Medulla oblongata (tissue), 1 donor: ENCODE measurements around the gene PLXNC1.

ENCODE experiments used
- DNase-seq: peaks from one replicate; pipeline ENCODE4 v3.0.0-alpha.2; 2015; ENCODE audit errors: extremely low spot score

PLXNC1 gene

GRCh38 chr12:94180558-94181296 is 32.4 kb downstream of the PLXNC1 start:
- DNase-seq, result peak; percentile 30

DNA sequence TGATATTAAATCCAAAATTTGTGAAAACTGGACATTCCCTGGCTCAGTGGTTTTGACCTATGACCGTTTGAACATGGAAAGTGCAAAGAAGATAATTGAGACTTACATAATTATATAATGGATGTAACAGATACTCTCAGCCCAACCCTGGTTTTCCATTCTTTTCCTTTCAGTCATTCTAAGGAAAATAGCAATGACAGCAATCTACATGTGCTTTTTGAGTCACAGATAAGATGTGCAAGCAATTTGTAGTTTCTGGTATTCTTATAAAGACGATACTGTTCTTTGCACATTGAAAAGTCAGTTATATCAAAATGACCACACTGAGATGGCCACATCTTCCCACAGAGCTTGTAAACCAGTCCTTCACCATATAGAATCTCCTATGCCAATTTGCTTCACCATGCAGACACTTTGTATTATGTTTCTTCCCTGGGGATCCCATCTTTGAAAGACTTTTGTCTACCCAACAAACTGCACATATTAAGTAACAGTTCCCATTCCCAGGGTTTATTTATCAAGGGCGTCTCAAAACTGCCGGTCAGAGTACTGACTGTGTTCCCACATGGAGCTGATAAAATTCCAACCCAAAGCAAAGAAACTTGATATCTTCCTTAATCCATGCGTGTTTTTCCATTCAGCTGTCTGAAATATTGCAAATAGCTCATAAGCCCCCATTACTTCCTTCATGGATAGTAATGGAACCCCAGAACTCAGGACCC is 34.8 kb downstream of the PLXNC1 start:
- DNase-seq, result no peak

- no peak for DNase-seq
These were observed 35.5 kb downstream of the PLXNC1 start for GRCh38 chr12:94183708-94184379.

GRCh38 chr12:94184995-94185719 is 36.8 kb downstream of the PLXNC1 start:
- DNase-seq, result no peak

DNA sequence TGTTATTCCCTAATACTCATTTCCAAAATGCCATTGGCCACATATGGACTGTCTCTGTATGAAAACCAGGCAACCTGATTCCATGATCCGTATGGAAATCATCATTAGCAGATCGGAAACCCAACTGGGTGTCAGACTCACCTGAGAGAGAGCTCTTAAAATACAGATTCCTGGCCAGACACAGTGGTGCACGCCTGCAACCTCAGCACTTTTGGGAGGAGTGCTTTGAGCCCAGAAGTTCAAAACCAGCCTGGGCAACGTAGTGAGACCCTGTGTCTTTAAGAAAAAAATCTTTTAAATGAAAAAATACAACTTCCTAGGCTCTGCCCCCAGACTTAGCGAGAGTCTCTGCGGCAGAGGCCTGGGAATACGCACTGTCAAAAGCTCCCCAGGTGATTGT is 37.4 kb downstream of the PLXNC1 start:
- DNase-seq, result no peak

DNA sequence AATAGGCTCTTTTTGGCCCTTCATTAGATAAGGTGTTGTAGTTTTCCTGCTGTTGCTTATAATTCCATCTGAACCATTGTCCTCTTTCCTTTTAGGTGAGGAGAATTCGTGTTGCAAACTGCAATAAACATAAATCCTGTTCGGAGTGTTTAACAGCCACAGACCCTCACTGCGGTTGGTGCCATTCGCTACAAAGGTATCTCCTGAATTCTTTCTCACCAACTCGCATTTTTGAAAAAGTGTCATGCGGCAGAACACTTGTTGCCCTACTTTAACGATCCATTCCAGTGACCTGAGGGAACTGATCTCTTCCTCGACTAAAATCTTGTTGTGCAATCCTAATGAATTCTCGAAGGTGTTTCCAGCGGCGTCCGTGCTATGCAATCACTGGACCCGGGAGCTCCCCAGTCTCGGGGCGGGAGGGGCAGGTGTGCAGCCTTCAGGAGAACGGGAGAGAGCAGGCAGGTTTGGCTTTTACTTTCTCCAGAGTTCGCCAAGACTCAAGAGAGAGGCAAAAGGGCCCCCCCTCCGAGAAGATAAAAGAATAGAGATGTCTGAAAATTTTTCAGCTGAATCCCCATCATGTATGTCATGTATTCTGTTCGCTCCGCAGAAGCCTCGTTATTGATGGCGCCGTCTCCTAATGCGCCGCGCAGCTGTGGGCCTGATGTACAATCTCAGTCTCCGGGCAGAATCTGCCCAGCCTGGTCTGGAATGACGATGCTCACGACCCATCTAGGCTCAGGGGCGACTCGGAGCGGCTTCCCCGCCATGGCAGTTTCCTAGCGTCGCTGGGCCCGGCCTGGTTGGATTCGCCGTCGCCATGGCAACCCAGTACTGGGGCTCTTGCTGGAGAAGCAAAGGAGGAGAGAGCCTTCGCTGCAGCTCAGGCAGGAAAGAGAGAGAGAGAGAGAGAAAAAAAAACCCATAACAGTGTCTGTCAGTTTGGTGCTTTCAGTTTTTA is 38.2 kb downstream of the PLXNC1 start:
- peak; percentile 81 for DNase-seq

DNA sequence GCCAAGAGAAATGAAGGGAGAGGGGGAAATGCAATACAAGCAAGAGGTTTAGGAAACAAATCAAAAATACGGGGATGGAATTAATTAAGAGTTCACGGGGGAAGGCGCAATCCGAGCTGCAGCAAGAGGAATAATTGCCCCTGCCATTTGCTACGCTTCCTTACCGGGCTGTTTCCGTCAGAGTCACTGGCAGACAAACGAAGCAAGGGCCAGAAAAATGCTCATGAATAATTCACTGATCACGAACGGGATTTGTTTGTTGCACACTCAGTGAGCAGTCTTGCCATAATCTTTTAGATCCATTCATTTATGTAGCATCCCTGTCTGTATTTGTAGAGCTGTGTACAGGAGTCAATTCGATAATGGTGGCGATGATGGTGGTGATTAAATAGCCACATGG is 39.0 kb downstream of the PLXNC1 start:
- DNase-seq, result no peak

DNA sequence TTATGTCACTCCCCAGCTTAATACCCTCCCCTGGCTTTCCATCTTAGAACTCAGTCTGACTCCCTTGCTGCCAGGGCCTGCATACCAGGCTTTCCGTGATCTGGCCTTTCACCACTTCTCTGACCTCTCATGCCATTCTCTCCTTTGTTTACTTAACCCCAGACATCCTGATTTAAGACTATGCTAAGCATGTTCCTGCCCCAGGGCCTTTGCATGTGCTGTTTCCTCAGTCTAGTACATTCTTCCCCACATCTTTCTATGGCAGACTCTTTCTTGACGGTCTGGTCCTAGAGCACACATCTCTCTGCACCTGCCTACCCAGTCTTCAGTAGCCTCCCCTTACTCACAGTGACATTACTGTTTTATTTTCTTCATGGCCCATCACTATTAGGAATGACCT is 42.2 kb downstream of the PLXNC1 start:
- DNase-seq, result no peak

DNA sequence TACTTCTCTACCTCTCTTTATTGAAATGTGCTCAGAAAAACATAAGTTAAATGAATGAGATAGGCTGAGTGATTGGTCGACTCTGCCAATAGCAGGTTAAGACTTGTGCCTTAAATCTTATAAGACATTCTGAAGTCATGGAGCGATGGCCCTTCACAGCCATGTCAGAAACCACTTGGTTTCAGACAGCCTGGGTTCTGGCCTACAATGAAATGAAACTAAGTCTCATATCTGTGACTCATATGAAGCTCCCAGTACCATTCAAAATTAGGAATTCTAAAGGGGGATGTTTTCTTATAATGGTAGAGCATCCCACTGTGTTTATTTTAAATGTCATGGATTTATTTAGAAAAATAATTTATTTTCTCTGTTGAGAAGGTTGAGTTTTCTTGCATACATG is 42.6 kb downstream of the PLXNC1 start:
- DNase-seq, result no peak

DNA sequence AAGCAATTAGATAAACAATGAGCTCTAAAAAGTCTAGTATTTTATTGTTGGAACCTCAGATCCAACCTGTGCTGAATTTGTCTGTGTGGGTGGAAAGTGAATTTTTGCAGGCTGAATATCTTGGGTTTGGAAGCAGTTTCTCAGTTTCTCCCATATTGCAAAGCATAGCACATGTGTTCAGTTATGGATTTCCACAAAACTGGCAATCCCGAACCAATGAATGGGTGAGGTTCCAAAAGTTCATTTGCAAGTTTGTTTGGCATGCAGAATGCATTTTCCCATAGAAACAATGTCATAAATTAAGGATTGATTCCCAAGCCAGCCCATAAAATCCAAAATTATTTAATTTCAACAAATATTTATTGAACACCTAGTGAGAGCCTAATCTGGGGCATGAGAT is 43.4 kb downstream of the PLXNC1 start:
- DNase-seq, result no peak

DNA sequence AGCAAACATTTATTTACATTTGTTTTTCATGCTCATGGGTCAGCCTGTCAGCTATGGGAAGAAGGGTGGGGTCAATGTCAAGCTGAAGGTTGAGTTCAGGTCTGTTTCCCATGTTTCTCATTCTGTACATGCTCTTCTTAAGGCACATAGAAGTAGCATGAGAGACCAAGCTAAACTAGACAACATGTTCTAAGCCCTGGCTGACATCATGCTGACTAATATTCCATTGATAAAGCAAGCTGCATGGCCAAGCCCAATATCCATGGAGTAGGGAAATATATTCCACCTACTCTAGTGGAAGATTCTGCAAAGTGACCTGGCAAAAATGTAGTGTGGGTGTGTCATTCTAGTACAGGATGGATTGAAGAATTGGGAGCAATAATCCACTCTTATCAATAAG is 44.1 kb downstream of the PLXNC1 start:
- DNase-seq, result no peak

DNA sequence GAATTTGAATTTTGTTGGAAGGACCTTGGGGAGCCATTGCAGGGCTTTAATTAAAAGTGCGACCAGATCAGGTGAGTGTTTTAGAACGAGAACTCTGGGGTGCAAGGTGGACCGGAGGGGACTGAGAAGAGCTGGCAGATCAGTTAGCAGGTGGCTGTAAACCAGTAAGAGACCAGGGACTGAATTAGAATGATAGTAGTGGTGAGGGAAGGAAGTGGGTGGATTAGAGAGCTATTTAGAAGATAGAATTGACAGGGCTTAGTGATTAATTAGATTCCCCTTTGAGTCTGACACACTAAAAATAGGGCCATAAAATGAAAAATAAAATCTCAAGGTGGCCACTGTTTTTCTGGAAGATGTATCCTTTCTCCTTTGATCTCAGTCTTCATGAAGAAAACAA is 44.8 kb downstream of the PLXNC1 start:
- no peak for DNase-seq

DNA sequence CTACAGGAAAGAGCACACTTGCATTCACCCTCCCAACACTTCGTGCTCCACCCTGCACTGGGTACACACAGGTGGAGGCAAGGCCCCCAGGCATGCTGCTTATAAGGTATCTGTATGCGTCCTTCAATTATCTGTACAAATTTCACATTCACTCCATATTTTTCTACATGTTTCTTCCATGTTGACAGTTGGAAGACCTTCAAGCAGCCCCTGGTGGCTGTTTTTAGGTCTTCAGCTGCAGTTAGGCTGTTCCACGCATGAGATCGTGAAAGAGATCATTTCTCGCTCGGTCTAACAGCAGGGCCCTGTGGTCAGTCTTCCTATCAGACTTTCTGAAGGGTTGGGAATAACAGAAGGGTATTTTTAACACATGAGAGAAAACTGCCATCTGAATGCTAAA is 47.1 kb downstream of the PLXNC1 start:
- DNase-seq, result no peak

- no peak for DNase-seq
These were observed 50.1 kb downstream of the PLXNC1 start for GRCh38 chr12:94198469-94198868.

GRCh38 chr12:94198872-94199271 is 50.5 kb downstream of the PLXNC1 start:
- DNase-seq, result no peak

GRCh38 chr12:94200069-94200468 is 51.7 kb downstream of the PLXNC1 start:
- DNase-seq, result no peak

DNA sequence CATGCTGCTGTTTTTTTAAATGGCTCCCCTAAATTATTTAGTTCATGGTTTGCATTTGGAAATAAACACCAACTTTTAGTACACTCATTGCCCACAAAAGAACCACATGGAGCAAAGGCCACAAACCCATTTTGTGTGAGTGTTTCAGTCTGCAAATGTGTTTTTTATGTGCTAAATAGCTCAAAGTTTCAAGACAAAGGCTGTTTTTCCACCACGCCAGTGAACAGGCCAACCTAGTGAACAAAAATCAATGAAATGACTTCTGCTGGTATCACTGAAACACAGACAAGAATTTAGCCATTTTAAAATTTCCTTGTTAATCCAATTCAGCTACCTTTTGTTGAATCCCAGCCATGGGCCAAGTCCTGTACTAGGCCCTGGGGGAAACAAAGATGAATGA is 52.3 kb downstream of the PLXNC1 start:
- DNase-seq, result no peak

- DNase-seq, result no peak
These were observed 54.1 kb downstream of the PLXNC1 start for GRCh38 chr12:94202245-94203180.

- DNase-seq, result no peak
These were observed 54.8 kb downstream of the PLXNC1 start for GRCh38 chr12:94203181-94203546.

DNA sequence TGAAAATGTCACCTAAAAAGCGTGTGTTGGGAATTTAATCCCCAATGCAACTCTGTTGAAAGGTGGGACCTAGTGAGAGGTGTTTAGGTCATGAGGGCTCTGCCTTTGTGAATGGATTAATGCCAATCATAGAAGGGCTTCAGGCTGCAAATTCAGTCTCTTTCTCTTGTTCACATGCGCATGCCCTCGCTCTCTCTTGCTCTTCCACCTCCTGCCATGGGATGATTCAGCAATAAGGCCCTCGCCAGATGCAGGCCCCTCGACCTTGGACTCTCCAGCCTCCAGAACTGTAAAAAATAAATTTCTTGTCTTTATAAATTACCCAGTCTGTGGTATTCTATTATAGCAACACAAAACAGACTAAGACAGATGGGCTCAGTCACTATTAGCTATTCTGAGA is 55.4 kb downstream of the PLXNC1 start:
- no peak for DNase-seq
